ENCODE measurements around the gene CFAP58.

GRCh38 chr10:104317269-104317710, 36.3 kb upstream of the CFAP58 start:
- peak in 2 of 3 donors; percentile 16 to 43 for TF ChIP-seq POLR2AphosphoS5 (IDR thresholded peaks at IDR 0.05)
- no peak for TF ChIP-seq POLR2A (IDR thresholded peaks at IDR 0.05)
- TF ChIP-seq CTCF (IDR thresholded peaks at IDR 0.05): no peak
- no peak for TF ChIP-seq EP300 (IDR thresholded peaks at IDR 0.05)
